DMS 273 (cell line): ENCODE data around the gene CYP1B1.

Experiments
- DNase-seq: peaks from one replicate; lab custom pipeline; 2025; ENCODE audit not compliant: unreplicated experiment; lab: John Stamatoyannopoulos, UW

The CYP1B1 gene

GRCh38 chr2:38076710-38077430, 919 bp upstream of the CYP1B1 start:
- DNase-seq: peak; percentile 92

DNA sequence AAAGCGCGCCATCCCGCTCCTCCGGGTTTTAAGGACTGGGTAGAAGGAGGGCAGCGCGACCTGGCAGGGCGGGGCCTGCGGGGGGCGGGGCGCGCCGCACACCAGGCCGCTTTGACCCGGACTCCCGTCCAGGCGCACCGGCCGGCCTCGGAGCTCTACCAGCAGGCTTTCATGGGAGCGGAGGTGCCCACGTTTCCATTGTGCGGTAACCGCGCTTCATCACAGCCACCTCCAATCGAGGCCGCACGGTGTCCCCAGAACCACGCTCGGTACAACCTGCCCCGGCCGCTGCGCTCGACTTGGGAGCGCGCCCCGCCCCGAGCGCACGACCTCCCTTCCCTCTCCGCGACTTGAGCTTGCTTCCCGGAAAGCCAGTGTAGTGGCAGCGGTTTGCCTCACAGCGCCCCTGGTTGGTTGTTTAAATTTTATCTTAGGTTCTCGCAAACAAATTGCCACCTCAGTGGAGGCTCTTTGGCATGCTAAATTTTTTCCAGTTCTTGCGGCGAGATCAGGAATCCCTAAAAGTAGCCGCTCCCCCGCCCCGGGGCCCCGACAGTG, 280 bp upstream of the CYP1B1 start:
- peak; percentile 90 for DNase-seq

- DNase-seq: peak; percentile 15
These were observed 1.0 kb downstream of the CYP1B1 start for GRCh38 chr2:38074764-38075506.

DNA sequence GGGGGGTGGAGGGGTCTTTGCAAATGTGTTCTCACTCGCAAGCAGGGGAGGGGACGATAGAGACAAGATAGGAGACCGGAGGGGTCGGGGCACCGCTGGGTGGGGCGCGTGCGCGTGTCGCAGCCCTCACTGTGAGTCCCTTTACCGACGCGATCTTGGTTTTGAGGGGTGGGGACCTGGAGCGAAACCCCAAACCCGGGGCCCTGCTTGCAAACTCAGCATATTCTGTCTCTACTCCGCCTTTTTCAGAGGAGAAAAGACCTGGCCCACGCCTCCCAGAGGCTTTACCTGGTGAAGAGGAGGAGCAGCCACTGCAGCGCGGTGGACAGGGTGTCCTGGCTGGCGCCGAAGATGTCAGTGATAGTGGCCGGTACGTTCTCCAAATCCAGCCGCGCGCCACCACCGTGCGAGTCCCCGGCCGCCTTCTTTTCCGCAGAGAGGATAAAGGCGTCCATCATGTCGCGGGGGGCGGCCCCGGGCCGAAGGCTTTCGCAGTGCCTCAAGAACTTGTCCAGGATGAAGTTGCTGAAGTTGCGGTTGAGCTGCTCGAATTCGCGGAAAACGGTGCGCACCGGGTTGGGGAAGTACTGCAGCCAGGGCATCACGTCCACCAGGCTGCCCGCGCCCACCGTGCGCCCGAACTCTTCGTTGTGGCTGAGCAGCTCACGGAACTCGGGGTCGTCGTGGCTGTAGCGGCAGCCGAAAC, 1.7 kb downstream of the CYP1B1 start:
- no peak for DNase-seq

- DNase-seq: no peak
These were observed 2.5 kb downstream of the CYP1B1 start for GRCh38 chr2:38073211-38074057.

GRCh38 chr2:38070438-38070837, 5.5 kb downstream of the CYP1B1 start:
- DNase-seq: no peak

DNA sequence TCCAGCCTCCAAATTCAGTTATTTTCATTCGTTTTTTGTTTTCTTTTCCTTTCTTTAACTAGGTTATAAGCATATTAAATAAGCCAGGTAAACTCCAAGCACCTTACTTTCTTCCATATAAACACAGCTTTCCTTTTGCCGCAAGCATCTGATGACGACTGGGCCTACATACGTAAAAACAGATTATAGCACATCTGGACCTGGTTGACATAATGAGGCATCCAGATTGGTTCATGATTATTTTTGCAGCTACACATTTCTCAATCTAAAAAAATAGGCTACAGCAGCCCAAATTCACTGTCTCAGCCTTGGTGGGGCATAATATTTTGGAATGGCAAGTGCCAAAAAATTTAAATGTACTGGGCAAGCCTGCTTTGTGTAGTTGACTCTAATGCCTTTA, 7.7 kb downstream of the CYP1B1 start:
- DNase-seq: no peak

GRCh38 chr2:38066421-38067115, 9.4 kb downstream of the CYP1B1 start:
- DNase-seq: no peak

DNA sequence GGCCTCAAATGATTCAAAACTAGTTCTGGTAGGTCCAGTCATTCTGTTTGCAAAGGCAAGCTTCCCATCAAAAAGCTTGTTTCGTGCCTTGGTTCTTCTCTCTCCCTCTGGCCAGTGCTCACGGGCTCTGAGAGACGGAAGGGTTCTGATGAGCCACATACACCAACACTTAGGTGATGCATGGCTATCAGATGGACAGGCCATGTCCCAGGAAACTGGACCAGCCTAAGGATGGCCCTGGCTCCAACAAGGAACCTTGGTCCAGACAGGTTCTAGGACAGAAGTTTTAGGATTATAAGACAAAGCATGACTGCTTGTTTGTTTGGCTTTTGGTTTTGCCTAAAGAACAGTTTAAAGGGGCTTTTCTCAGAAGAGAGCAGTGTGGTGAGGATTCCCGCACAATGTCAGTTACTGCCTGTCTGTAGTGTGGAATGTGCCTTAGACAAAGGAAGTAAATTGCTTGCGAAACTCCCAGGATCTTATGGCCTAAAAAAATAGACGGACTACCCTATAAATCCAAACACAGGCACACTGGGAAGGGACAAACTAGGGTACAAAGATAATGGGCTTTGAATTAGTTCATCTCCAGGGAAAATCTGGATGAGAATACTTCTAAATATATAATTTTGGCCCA, 10.3 kb downstream of the CYP1B1 start:
- DNase-seq: no peak

DNA sequence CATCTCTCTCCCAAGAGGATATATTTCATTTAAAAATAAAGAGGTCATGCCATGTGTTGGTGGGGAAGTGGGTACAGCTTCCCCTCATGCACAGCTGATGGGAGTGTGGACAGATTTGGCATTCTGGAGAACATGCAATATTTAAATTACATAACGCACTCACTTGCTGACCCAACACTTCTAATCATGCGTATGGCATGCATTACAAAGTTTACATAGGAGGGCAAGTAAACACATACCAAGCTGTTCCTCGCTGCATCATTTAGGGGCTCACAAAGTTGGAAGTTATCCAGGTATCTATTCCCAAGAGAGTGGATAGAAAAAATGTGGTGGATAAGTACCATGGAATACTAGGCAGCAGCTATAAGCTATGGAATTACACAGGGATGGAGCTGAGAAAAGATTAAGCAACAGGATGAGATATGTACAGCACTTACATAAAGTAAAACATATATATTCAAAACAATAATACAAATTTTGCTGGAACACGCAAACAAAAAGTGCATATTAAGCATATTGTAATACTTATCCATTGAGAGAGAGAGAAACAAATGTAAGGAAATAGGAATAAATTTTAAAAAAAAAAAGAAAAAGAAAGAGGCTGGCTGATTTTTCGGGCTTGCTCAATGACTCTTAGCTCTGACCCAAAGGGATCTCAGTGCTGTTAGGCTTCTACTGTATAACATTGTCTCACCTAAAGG, 11.0 kb downstream of the CYP1B1 start:
- no peak for DNase-seq

DNA sequence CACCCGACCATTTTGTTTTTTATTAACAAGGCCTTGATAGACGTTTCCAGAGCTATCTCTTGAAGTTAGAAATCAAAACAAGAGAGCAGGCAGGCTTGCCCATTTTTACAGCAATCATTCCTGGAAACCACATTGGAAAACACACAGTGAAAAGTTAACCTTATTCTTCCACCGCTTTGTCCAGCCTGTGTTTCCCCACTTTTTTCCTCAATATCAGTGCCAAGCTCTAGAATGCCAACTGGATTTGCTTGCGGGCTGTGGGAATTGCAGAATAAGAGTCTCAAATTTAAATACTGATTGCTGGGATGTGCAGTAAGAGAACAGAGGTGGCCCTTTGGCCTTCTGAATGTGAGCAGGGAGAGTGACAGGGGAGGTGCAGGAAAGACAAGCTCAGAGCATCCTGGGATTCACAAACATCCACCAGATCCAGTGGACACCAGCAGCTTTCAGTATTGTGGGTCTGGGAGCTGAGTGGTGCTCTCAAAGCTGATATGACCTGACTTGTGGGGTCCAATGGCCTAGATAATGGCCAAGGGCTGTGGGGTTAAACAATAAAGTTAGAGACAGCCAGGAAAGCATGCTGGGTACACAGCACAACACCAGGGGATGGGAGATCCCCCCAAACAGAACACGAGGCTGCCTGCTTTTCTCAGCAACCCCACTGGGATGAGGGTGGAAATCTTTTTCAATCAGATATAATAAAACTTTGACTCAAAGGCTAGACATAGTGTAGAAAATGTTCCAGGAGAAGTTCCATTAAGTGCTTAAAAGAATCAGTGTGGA, 15.5 kb downstream of the CYP1B1 start:
- no peak for DNase-seq

GRCh38 chr2:38057651-38058410, 18.1 kb downstream of the CYP1B1 start:
- no peak for DNase-seq

GRCh38 chr2:38056216-38056615, 19.7 kb downstream of the CYP1B1 start:
- no peak for DNase-seq

DNA sequence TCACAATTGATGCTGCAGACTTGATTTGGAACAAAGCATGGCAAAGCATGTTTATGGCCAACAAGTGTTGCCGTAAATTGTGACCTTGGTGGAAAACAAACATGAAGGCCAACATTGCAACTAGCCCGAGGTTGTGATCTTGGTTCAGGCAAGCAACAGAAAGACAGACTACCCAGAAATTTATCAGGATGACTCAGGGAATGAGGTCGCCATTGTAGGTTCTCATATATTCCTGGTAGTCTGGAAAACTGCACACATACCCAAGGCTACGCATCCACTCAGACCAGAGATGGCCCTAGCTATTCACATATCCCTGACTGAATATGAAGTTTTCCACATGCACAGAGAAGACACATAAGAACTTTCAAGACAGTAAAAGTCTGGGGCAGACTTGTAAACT, 30.1 kb downstream of the CYP1B1 start:
- DNase-seq: no peak

DNA sequence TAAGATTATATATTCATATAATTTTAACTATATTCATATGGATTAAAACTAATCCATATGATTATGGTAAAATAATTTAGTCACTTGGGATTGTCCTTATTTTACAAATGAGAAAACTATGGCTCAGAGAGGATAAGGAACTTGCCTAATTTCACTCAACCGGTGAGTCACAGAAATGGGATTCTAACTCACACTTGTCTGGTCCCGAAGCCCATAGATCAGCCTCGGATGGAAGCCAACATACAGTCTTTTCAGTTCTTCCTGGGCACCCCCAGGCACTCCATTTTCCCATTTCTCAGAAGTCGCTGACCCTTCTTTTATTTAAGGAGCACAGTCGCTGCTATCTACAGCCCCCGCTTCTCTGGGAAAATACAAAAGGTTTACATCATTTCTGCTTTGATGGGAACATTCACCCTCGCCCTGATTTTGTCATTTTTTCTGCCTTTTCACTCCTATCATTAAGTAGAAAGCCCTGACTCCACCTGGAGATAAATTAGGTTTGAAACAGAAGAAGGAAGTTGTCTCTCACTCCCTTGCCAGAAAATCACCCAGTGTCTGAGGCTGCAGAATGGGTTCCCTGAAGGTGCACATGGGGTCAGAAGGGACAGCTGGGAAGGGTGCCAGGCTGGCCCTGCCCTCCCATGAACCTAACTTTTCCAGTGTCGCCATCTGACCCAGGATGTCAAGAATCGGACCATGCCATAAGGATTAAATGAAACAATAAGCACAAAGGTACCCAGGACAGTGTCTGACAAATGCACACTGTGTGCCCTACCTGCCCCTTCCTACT, 36.6 kb downstream of the CYP1B1 start:
- no peak for DNase-seq

- peak; percentile 33 for DNase-seq
These were observed 37.3 kb downstream of the CYP1B1 start for GRCh38 chr2:38038682-38039081.
